H1 (cell line): ENCODE measurements around the gene SEPTIN1. TPM values are rescaled to one million over a fixed set of nuclear protein-coding genes. Genes with fewer than 3 reads are reported as not detected.

Experiments used
- CTCF ChIA-PET: fragments of 300-600 bp; sonication (Branson Sonifier 250); formaldehyde crosslinking; loops from one replicate; lab custom pipeline; 2021; ENCODE audit not compliant: partially characterized antibody; lab: Charles Lee
- POLR2A ChIA-PET: fragments of 300-600 bp; sonication (Branson Sonifier 250); formaldehyde crosslinking; loops from one replicate; lab custom pipeline; 2021; ENCODE audit warnings: inconsistent platforms; ENCODE audit not compliant: partially characterized antibody; lab: Charles Lee
- DNase-seq, 2 experiments: peaks; one replicate each; pipeline versions ENCODE4 v3.0.0 to v3.0.0-alpha.2; 2010 to 2022; ENCODE audit warnings: low spot score in 2 of 2, low read depth in 1 of 2, mixed read lengths in 1 of 2
- FAIRE-seq: peaks from 2 replicates; lab custom pipeline; 2011; peaks lifted over from hg19 to GRCh38; lab: Jason Lieb, UNC
- H2AFZ ChIP-seq: 2 replicates; pipeline ENCODE4 v1.8.1; 2012; ENCODE audit warnings: low read length, inconsistent platforms
- H2AK5ac ChIP-seq: 2 replicates; pipeline ENCODE4 v1.6.1; 2013; ENCODE audit warnings: low read depth, low read length
- H2BK120ac ChIP-seq: replicated peaks from 2 replicates; pipeline ENCODE3; 2013; ENCODE audit warnings: low read depth, low read length, inconsistent platforms
- H2BK12ac ChIP-seq: 2 replicates; pipeline ENCODE4 v1.6.1; 2013; ENCODE audit warnings: low read depth, low read length
- H2BK15ac ChIP-seq: 2 replicates; pipeline ENCODE4 v1.6.1; 2013; ENCODE audit warnings: low read length
- H2BK20ac ChIP-seq: 2 replicates; pipeline ENCODE4 v1.6.1; 2013; ENCODE audit warnings: low read length
- H2BK5ac ChIP-seq: 2 replicates; pipeline ENCODE4 v1.6.1; 2013; ENCODE audit warnings: low read depth, low read length
- H3K14ac ChIP-seq: 2 replicates; pipeline ENCODE4 v1.6.1; 2013; ENCODE audit warnings: inconsistent platforms; ENCODE audit not compliant: insufficient read length
- H3K18ac ChIP-seq: 2 replicates; pipeline ENCODE4 v1.6.1; 2013; ENCODE audit warnings: low read length; ENCODE audit errors: extremely low read depth
- H3K23ac ChIP-seq: 2 replicates; pipeline ENCODE4 v1.6.1; 2013; ENCODE audit warnings: inconsistent platforms; ENCODE audit not compliant: insufficient read length
- H3K23me2 ChIP-seq: 2 replicates; pipeline ENCODE4 v1.6.1; 2013; ENCODE audit warnings: low read depth, low read length
- H3K27ac ChIP-seq: 2 replicates; pipeline ENCODE4 v1.6.1; 2011; ENCODE audit warnings: low read depth, low read length, inconsistent platforms
- H3K27me3 ChIP-seq, 4 experiments: replicated peaks in 1 of 4; 1 replicate in 1 of 4; 2 replicates in 3 of 4; pipeline versions ENCODE4 v1.6.1 to v1.8.1; 2011 to 2013; ENCODE audit warnings: low read length in 3 of 4, mild to moderate bottlenecking in 3 of 4, inconsistent platforms in 2 of 4, mixed read lengths in 2 of 4, moderate library complexity in 1 of 4; ENCODE audit not compliant: control insufficient read depth in 3 of 4, insufficient read depth in 3 of 4; ENCODE audit errors: extremely low read depth in 1 of 4
- H3K36me3 ChIP-seq, 4 experiments: 2 replicates each; pipeline versions ENCODE4 v1.6.1 to v1.8.1; 2011 to 2013; ENCODE audit warnings: mild to moderate bottlenecking in 4 of 4, low read length in 3 of 4, moderate library complexity in 2 of 4, control low read depth in 1 of 4, inconsistent platforms in 1 of 4; ENCODE audit not compliant: insufficient read depth in 4 of 4, control insufficient read depth in 2 of 4
- H3K4ac ChIP-seq: replicated peaks from 2 replicates; pipeline ENCODE3; 2013; ENCODE audit warnings: low read length, low read depth, mixed read lengths, inconsistent platforms; ENCODE audit not compliant: insufficient read length
- H3K4me1 ChIP-seq, 4 experiments: replicated peaks in 1 of 4; 1 replicate in 1 of 4; 2 replicates in 3 of 4; pipeline versions ENCODE4 v1.6.1 to v1.8.1; 2011 to 2013; ENCODE audit warnings: low read length in 3 of 4, inconsistent platforms in 2 of 4, mixed read lengths in 1 of 4; ENCODE audit not compliant: insufficient read depth in 4 of 4, control insufficient read depth in 3 of 4
- H3K4me2 ChIP-seq, 2 experiments: 2 replicates each; pipeline versions ENCODE4 v1.6.1 to v1.8.1; 2011 to 2013; ENCODE audit warnings: low read depth in 2 of 2, low read length in 2 of 2, control low read depth in 1 of 2, inconsistent platforms in 1 of 2, mild to moderate bottlenecking in 1 of 2; ENCODE audit not compliant: insufficient read depth in 1 of 2
- H3K4me3 ChIP-seq, 4 experiments: fragments of 200-600, 300-600 bp in 1 of 4; sonication (generic), shearing (Covaris generic), sonication (Bioruptor Twin) in 1 of 4; 2 replicates each; pipeline versions ENCODE4 v1.5.1 to v1.8.1; 2011 to 2016; ENCODE audit warnings: low read length in 4 of 4, low read depth in 3 of 4, control low read depth in 2 of 4, inconsistent platforms in 2 of 4, mild to moderate bottlenecking in 2 of 4, mixed read lengths in 1 of 4, moderate library complexity in 1 of 4; ENCODE audit not compliant: insufficient read depth in 2 of 4; ENCODE audit errors: extremely low read depth in 1 of 4
- H3K56ac ChIP-seq: replicated peaks from 2 replicates; pipeline ENCODE3; 2013; ENCODE audit warnings: low read depth, mild to moderate bottlenecking, mixed read lengths, low read length, inconsistent platforms; ENCODE audit not compliant: insufficient read length
- H3K79me1 ChIP-seq: 2 replicates; pipeline ENCODE4 v1.6.1; 2013; ENCODE audit warnings: low read depth, low read length, control low read depth
- H3K79me2 ChIP-seq, 2 experiments: 2 replicates each; pipeline versions ENCODE4 v1.6.1 to v1.8.1; 2012 to 2013; ENCODE audit warnings: low read length in 2 of 2, mild to moderate bottlenecking in 2 of 2, inconsistent platforms in 1 of 2; ENCODE audit not compliant: insufficient read depth in 2 of 2, control insufficient read depth in 1 of 2
- H3K9ac ChIP-seq, 4 experiments: replicated peaks in 1 of 4; 1 replicate in 1 of 4; 2 replicates in 3 of 4; pipeline versions ENCODE4 v1.6.1 to v1.8.1; 2011 to 2013; ENCODE audit warnings: low read depth in 3 of 4, low read length in 3 of 4, control low read depth in 2 of 4, mild to moderate bottlenecking in 2 of 4, moderate library complexity in 2 of 4, inconsistent platforms in 1 of 4; ENCODE audit errors: extremely low read depth in 1 of 4
- H3K9me3 ChIP-seq, 2 experiments: 2 replicates each; pipeline versions ENCODE4 v1.6.1 to v1.8.1; 2012 to 2013; ENCODE audit warnings: mild to moderate bottlenecking in 2 of 2, moderate library complexity in 2 of 2, control low read depth in 1 of 2, inconsistent platforms in 1 of 2, low read depth in 1 of 2, low read length in 1 of 2, mixed read lengths in 1 of 2; ENCODE audit not compliant: insufficient read depth in 2 of 2
- H4K20me1 ChIP-seq, 2 experiments: replicated peaks in 1 of 2; 2 replicates each; pipeline versions ENCODE3 to v1.8.1; 2011 to 2013; ENCODE audit warnings: inconsistent platforms in 2 of 2, low read length in 2 of 2, mild to moderate bottlenecking in 1 of 2; ENCODE audit not compliant: insufficient read depth in 2 of 2, control insufficient read depth in 1 of 2
- H4K5ac ChIP-seq: 2 replicates; pipeline ENCODE4 v1.6.1; 2013; ENCODE audit warnings: low read length, low read depth, mixed read lengths, inconsistent platforms; ENCODE audit not compliant: insufficient read length
- H4K8ac ChIP-seq: 2 replicates; pipeline ENCODE4 v1.8.0; 2013; ENCODE audit warnings: mild to moderate bottlenecking, moderate library complexity, low read length, inconsistent platforms; ENCODE audit not compliant: insufficient read depth; ENCODE audit errors: extremely low read depth
- H4K91ac ChIP-seq: replicated peaks from 2 replicates; pipeline ENCODE3; 2013; ENCODE audit warnings: low read length, mixed read lengths, inconsistent platforms; ENCODE audit not compliant: insufficient read length
- CBX8 ChIP-seq: fragments of 300-800, 300-1000 bp; sonication (generic); IDR thresholded peaks from 2 replicates; pipeline ENCODE4 v1.7.1; 2016; ENCODE audit warnings: low read depth, low read length, borderline replicate concordance
- CHD1 ChIP-seq: IDR thresholded peaks from 2 replicates; pipeline ENCODE4 v1.6.1; 2012; ENCODE audit warnings: low read depth, low read length, improper control_type of control experiment
- GABPA ChIP-seq: IDR thresholded peaks from 2 replicates; pipeline ENCODE4 v1.6.1; 2011; ENCODE audit warnings: mild to moderate bottlenecking, low read length, moderate library complexity, borderline replicate concordance; ENCODE audit not compliant: insufficient read depth
- POLR2A ChIP-seq, 2 experiments: IDR thresholded peaks; 1 replicate in 1 of 2; 2 replicates in 1 of 2; pipeline ENCODE4 v1.6.1; 2011; ENCODE audit warnings: low read depth in 2 of 2, low read length in 2 of 2, mild to moderate bottlenecking in 2 of 2; ENCODE audit errors: control extremely low read depth in 1 of 2
- POU5F1 ChIP-seq: IDR thresholded peaks from 2 replicates; pipeline ENCODE4 v1.6.1; 2011; ENCODE audit warnings: low read depth, mild to moderate bottlenecking, low read length, moderate library complexity
- RFX5 ChIP-seq: IDR thresholded peaks from 2 replicates; pipeline ENCODE4 v1.6.1; 2011; ENCODE audit warnings: low read depth, low read length, improper control_type of control experiment, borderline replicate concordance
- TAF7 ChIP-seq: optimal IDR thresholded peaks from 2 replicates; pipeline ENCODE3; 2011; ENCODE audit warnings: low read depth, mild to moderate bottlenecking, inconsistent platforms, low read length, moderate library complexity, borderline replicate concordance
- TBP ChIP-seq: IDR thresholded peaks from 2 replicates; pipeline ENCODE4 v1.6.1; 2011; ENCODE audit warnings: low read depth, low read length, improper control_type of control experiment
- YY1 ChIP-seq: IDR thresholded peaks from 2 replicates; pipeline ENCODE4 v1.6.1; 2011; ENCODE audit warnings: low read depth, mild to moderate bottlenecking, low read length
- WGBS, 2 experiments: shearing (Covaris generic) in 1 of 2; methylation state at CpG; one replicate each; pipeline versions ENCODE4 v1.1.6 to v1.1.7; 2013 to 2015; ENCODE audit warnings: low lambda C conversion rate in 2 of 2, mixed read lengths in 2 of 2, inconsistent platforms in 1 of 2, low coverage in 1 of 2, missing lambda C conversion rate in 1 of 2; ENCODE audit not compliant: insufficient replicate concordance in 2 of 2, insufficient coverage in 1 of 2, insufficient read length in 1 of 2; ENCODE audit errors: extremely low coverage in 1 of 2, missing lambda C conversion rate in 1 of 2; 5-methylcytosine and 5-hydroxymethylcytosine counted together
- polyA plus RNA-seq, 7 experiments: library from polyadenylated mRNA; depleted of rRNA in 3 of 7; stranded (reverse) in 5 of 7; unstranded in 2 of 7; fragments of >200 nt in 5 of 7; fragments of 200-250 nt in 2 of 7; gene quantifications; 1 replicate in 5 of 7; 2 replicates in 1 of 7; 4 replicates in 1 of 7; pipeline versions ENCODE4 v1.2.1 to v1.2.3, GENCODE V29; 2011 to 2013; ENCODE audit warnings: missing spikeins in 2 of 7, mixed read lengths in 2 of 7
- total RNA-seq: library from RNA; stranded (reverse); fragmentation: NEBNext Ultra II Directional; extraction: Animal tissue kit (Norgen Biotek cat#: 25700); gene quantifications from 2 replicates; pipeline ENCODE4 v1.2.1, GENCODE V29; 2021

The SEPTIN1 gene
- total and polyA plus RNA-seq, 2 of the 8 experiments (the other 6 are each of a cell fraction or from before 2014, with no cell fraction given): 0.24 to 1.4 TPM

DNA sequence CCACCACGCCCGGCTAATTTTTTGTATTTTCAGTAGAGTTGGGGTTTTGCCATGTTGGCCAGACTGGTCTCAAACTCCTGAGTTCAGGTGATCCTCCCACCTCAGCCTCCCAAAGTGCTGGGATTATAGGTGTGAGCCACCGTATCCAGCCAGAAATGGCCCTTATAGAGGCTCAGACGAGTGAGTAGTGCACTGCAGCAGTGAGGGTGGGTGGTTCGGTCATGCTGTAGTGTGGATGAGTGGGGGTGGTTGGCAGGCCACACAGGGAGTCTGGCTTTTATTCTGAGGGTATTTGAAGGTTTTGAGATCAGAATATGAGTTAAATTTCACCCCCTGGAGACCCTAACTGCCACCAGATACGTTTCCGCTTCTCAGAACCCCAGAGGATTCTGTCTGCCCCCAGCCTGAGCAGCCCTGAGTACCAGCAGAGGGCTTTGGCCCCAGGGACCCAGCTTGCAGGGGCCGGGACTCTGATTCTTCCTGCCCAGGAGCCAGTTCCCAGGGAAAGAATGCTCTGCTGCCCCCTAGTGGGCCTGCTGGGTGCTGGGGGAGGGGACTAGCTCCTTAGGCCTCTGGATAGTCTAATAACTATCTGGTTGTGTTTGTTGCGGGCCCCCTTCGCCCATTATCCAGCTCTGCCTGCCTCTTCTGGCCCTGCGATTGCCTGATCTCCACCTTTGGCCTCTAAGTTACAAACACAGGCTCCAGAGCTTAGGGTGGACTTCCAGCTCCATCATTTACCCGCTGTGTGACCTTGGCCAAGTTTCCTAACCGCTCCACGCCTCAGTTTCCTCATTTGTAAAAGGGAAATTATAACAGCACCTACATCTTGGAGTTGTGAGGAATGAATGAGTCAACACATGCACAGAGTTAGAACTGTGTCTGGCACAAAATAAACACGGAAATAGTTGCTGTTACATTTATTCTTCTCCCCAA, 27.0 kb upstream of the SEPTIN1 start:
- Histone ChIP-seq H2AK5ac (no peak overlapping the region), H3K14ac (no peak overlapping the region), H2BK120ac (no peak overlapping the region), H4K91ac (no peak overlapping the region), H3K9me3 (no peaks in the 10 kb centered on the region), H2BK5ac (no peak overlapping the region), H3K9ac (no peak overlapping the region), H3K79me1 (peaks cover 5% of the 10 kb centered on the region; the same call in 1 of the 2 replicates), H3K23me2 (peaks cover 12% of the 10 kb centered on the region), H3K56ac (no peak overlapping the region), H3K4me1 (peaks cover 3 to 12% (median 4%) of the 10 kb centered on the region in 4 experiments; a peak in 6 of 7 replicates), H3K18ac (no peak overlapping the region), H3K79me2 (peaks cover 0 to 8% of the 10 kb centered on the region in 2 experiments; a peak in 2 of 4 replicates), H3K27me3 (no peaks in the 10 kb centered on the region), H4K8ac (no peak overlapping the region; the same call in 1 of the 2 replicates), H2BK15ac (no peak overlapping the region), H3K4me2 (no peak overlapping the region), H3K36me3 (peaks cover 0 to 11% (median 4%) of the 10 kb centered on the region in 4 experiments; a peak in 7 of 8 replicates), H3K23ac (no peak overlapping the region), H3K27ac (no peak overlapping the region), H2BK20ac (no peak overlapping the region), H3K4ac (no peak overlapping the region), H2AFZ (no peak overlapping the region), H3K4me3 (no peak overlapping the region), H2BK12ac (no peak overlapping the region), H4K20me1 (peaks cover 2 to 18% of the 10 kb centered on the region in 2 experiments), H4K5ac (no peak overlapping the region)
- FAIRE-seq: no peak
- WGBS, 2 experiments: 74% methylated on average over 15 of the region's 15 CpGs; no CpG with 5 or more reads in 1 of the 2 experiments
- DNase-seq: peak; percentile 84 to 98
- ChIA-PET CTCF (interaction anchor here (0.6 to 4.2 kb wide), 25 partner anchors 9 to 1469 kb away, joined by 3 to 23 read pairs (median 4); partner anchors contain the start of gene SRCAP), POLR2A (interaction anchor here (0.6 to 5.1 kb wide), 16 partner anchors 8 to 318 kb away, joined by 3 to 41 read pairs (median 4); partner anchors contain the start of genes CD2BP2, DCTPP1, TBX6 and ZNF48)
- TF ChIP-seq RFX5 (no peak), POU5F1 (no peak), CBX8 (no peak), CHD1 (no peak), GABPA (peak; percentile 55; the same call in 1 of the 2 replicates), TBP (peak; percentile 30; the same call in 1 of the 2 replicates), TAF7 (no peak), POLR2A (IDR thresholded peaks at IDR 0.05; ENCODE audit: control extremely low read depth in 1 of 2, low read depth in 2 of 2, low read length in 2 of 2) (no peak), YY1 (peak; percentile 41; the same call in 1 of the 2 replicates)
